IMR-90 (cell line): ENCODE measurements around the gene SCYGR4. TPM values are rescaled to one million over a fixed set of nuclear protein-coding genes. Genes with fewer than 3 reads are reported as not detected.

Experiments
- ATAC-seq: fragments of 200-7000 bp; cut with Tn5 transposase; 2 replicates; pipeline ENCODE4 v1.9.1; 2020; ENCODE audit warnings: low read depth, mild to moderate bottlenecking, moderate library complexity
- BruUV-seq: library from RNA; stranded (reverse); fragments of 400-500 nt; replicated peaks from 2 replicates; lab custom pipeline; 2021; lab: Mats Ljungman, UMichigan
- CTCF ChIA-PET: fragments of 300-600 bp; formaldehyde crosslinking; extraction: SDS; loops from one replicate; lab custom pipeline; 2021; ENCODE audit warnings: antibody characterized with exemption; lab: Yijun Ruan, JAX
- POLR2A ChIA-PET: fragments of 300-600 bp; sonication (Branson Sonifier 250); formaldehyde crosslinking; loops from one replicate; lab custom pipeline; 2022; ENCODE audit warnings: antibody characterized with exemption; ENCODE audit not compliant: unreplicated experiment; lab: Charles Lee
- DNase-seq: peaks from one replicate; pipeline ENCODE4 v3.0.0; 2013
- H2AFZ ChIP-seq: replicated peaks from 2 replicates; pipeline ENCODE3; 2013; ENCODE audit warnings: low read length, mild to moderate bottlenecking; ENCODE audit not compliant: poor library complexity
- H2AK5ac ChIP-seq: 2 replicates; pipeline ENCODE4 v1.6.1; 2013; ENCODE audit warnings: low read depth, low read length, inconsistent platforms
- H2AK9ac ChIP-seq: replicated peaks from 2 replicates; pipeline ENCODE3; 2013; ENCODE audit warnings: mild to moderate bottlenecking, low read depth, low read length, moderate library complexity; ENCODE audit not compliant: poor library complexity
- H2BK120ac ChIP-seq: 2 replicates; pipeline ENCODE4 v1.6.1; 2013; ENCODE audit warnings: low read depth, low read length, inconsistent platforms
- H2BK15ac ChIP-seq: 3 replicates; pipeline ENCODE4 v1.6.1; 2013; ENCODE audit warnings: low read depth, low read length, inconsistent platforms
- H2BK20ac ChIP-seq: 2 replicates; pipeline ENCODE4 v1.6.1; 2013; ENCODE audit warnings: low read depth, mild to moderate bottlenecking, inconsistent platforms, low read length, moderate library complexity
- H2BK5ac ChIP-seq: 2 replicates; pipeline ENCODE4 v1.6.1; 2013; ENCODE audit warnings: mild to moderate bottlenecking, low read depth, low read length, inconsistent platforms; ENCODE audit not compliant: poor library complexity, severe bottlenecking
- H3K14ac ChIP-seq: replicated peaks from 2 replicates; pipeline ENCODE4 v1.6.1; 2013; ENCODE audit warnings: low read depth, low read length, inconsistent platforms
- H3K18ac ChIP-seq: 2 replicates; pipeline ENCODE4 v1.6.1; 2013; ENCODE audit warnings: low read depth, low read length, control low read depth
- H3K23ac ChIP-seq: 2 replicates; pipeline ENCODE4 v1.6.1; 2013; ENCODE audit warnings: low read depth, low read length, inconsistent platforms
- H3K27ac ChIP-seq: 2 replicates; pipeline ENCODE4 v1.5.1; 2013; ENCODE audit warnings: mild to moderate bottlenecking, control low read depth, low read length; ENCODE audit not compliant: insufficient read depth
- H3K27me3 ChIP-seq: 2 replicates; pipeline ENCODE4 v1.6.1; 2013; ENCODE audit warnings: low read length; ENCODE audit not compliant: control insufficient read depth, insufficient read depth
- H3K36me3 ChIP-seq: 2 replicates; pipeline ENCODE4 v1.6.1; 2013; ENCODE audit warnings: low read length, mixed read lengths; ENCODE audit not compliant: control insufficient read depth, insufficient read depth
- H3K4ac ChIP-seq: 2 replicates; pipeline ENCODE4 v1.6.1; 2013; ENCODE audit warnings: low read depth, low read length, inconsistent platforms
- H3K4me1 ChIP-seq: 2 replicates; pipeline ENCODE4 v1.6.1; 2013; ENCODE audit warnings: low read length, mixed read lengths; ENCODE audit not compliant: control insufficient read depth, insufficient read depth
- H3K4me2 ChIP-seq: 2 replicates; pipeline ENCODE4 v1.6.1; 2013; ENCODE audit warnings: low read depth, mild to moderate bottlenecking, control low read depth, low read length, moderate library complexity
- H3K4me3 ChIP-seq: 2 replicates; pipeline ENCODE4 v1.5.1; 2013; ENCODE audit warnings: low read depth, mild to moderate bottlenecking, control low read depth, low read length, moderate library complexity; ENCODE audit not compliant: insufficient read depth
- H3K56ac ChIP-seq: 2 replicates; pipeline ENCODE4 v1.6.1; 2013; ENCODE audit warnings: low read length, inconsistent platforms; ENCODE audit not compliant: insufficient read depth; ENCODE audit errors: extremely low read depth
- H3K79me1 ChIP-seq, 2 experiments: 2 replicates each; pipeline ENCODE4 v1.6.1; 2013; ENCODE audit warnings: low read length in 2 of 2, inconsistent platforms in 1 of 2, low read depth in 1 of 2
- H3K9ac ChIP-seq: 2 replicates; pipeline ENCODE4 v1.6.1; 2013; ENCODE audit warnings: low read depth, low read length, control low read depth
- H3K9me1 ChIP-seq: 2 replicates; pipeline ENCODE4 v1.6.1; 2013; ENCODE audit warnings: low read length, inconsistent platforms; ENCODE audit not compliant: insufficient read depth
- H3K9me3 ChIP-seq: 2 replicates; pipeline ENCODE4 v1.6.1; 2013; ENCODE audit warnings: low read length; ENCODE audit not compliant: control insufficient read depth, insufficient read depth
- H4K20me1 ChIP-seq: 2 replicates; pipeline ENCODE4 v1.6.1; 2013; ENCODE audit warnings: low read length, inconsistent platforms; ENCODE audit not compliant: insufficient read depth
- H4K5ac ChIP-seq: 2 replicates; pipeline ENCODE4 v1.6.1; 2013; ENCODE audit warnings: mild to moderate bottlenecking, low read depth, low read length, control low read depth
- H4K8ac ChIP-seq, 2 experiments: 2 replicates each; pipeline ENCODE4 v1.6.1; 2013; ENCODE audit warnings: low read depth in 2 of 2, low read length in 2 of 2, control low read depth in 1 of 2, inconsistent platforms in 1 of 2
- H4K91ac ChIP-seq: 2 replicates; pipeline ENCODE4 v1.6.1; 2013; ENCODE audit warnings: low read depth, low read length, inconsistent platforms; ENCODE audit not compliant: insufficient read depth
- BHLHE40 ChIP-seq: fragments of 150-350 bp; IDR thresholded peaks from 2 replicates; pipeline ENCODE4 v1.6.1; 2016; ENCODE audit warnings: mild to moderate bottlenecking, low read depth, low read length
- CEBPB ChIP-seq: IDR thresholded peaks from 2 replicates; pipeline ENCODE4 v1.6.1; 2012; ENCODE audit warnings: low read depth, low read length, improper control_type of control experiment
- CHD1 ChIP-seq: IDR thresholded peaks from 2 replicates; pipeline ENCODE4 v1.6.1; 2012; ENCODE audit warnings: low read depth, low read length, improper control_type of control experiment
- FOS ChIP-seq: fragments of 150-350 bp; IDR thresholded peaks from 2 replicates; pipeline ENCODE4 v1.6.1; 2016; ENCODE audit warnings: low read depth, low read length
- MAFK ChIP-seq: IDR thresholded peaks from 2 replicates; pipeline ENCODE4 v1.6.1; 2012; ENCODE audit warnings: low read depth, low read length, improper control_type of control experiment
- MAZ ChIP-seq: IDR thresholded peaks from 2 replicates; pipeline ENCODE4 v1.6.1; 2012; ENCODE audit warnings: low read depth, mild to moderate bottlenecking, low read length, improper control_type of control experiment, moderate library complexity, borderline replicate concordance
- MXI1 ChIP-seq: IDR thresholded peaks from 2 replicates; pipeline ENCODE4 v1.6.1; 2012; ENCODE audit warnings: low read depth, mild to moderate bottlenecking, low read length, moderate library complexity, borderline replicate concordance
- NFE2L2 ChIP-seq: fragments of 150-350 bp; IDR thresholded peaks from 2 replicates; pipeline ENCODE4 v1.6.1; 2016; ENCODE audit warnings: low read depth, mild to moderate bottlenecking, low read length
- RAD21 ChIP-seq: IDR thresholded peaks from 2 replicates; pipeline ENCODE4 v1.6.1; 2012; ENCODE audit warnings: low read length, improper control_type of control experiment
- RCOR1 ChIP-seq: IDR thresholded peaks from 2 replicates; pipeline ENCODE4 v1.6.1; 2012; ENCODE audit warnings: mild to moderate bottlenecking, low read length, improper control_type of control experiment; ENCODE audit not compliant: insufficient replicate concordance
- RFX5 ChIP-seq: IDR thresholded peaks from 2 replicates; pipeline ENCODE4 v1.8.0; 2012; ENCODE audit warnings: low read depth, mild to moderate bottlenecking, low read length, moderate library complexity
- SMC3 ChIP-seq: fragments of 150-350 bp; IDR thresholded peaks from 2 replicates; pipeline ENCODE4 v1.6.1; 2016; ENCODE audit warnings: low read depth, mild to moderate bottlenecking, antibody characterized with exemption, low read length, moderate library complexity
- WGBS, 2 experiments: methylation state at CpG; one replicate each; pipeline versions ENCODE4 v1.1.5 to v1.1.7; 2013; ENCODE audit warnings: missing lambda C conversion rate in 2 of 2; ENCODE audit not compliant: insufficient read length in 1 of 2; ENCODE audit errors: extremely low coverage in 2 of 2; 5-methylcytosine and 5-hydroxymethylcytosine counted together
- dilution Hi-C: fragments of 300-500 bp; cut with HindIII; formaldehyde crosslinking; loops from one replicate; pipeline ENCODE4 v1.14.3; 2018; ENCODE audit warnings: low sequenced_read_pairs; ENCODE audit not compliant: unreplicated experiment
- in situ Hi-C: fragments of 300-500 bp; cut with MboI; formaldehyde crosslinking; loops from 3 replicates; pipeline ENCODE4 v1.14.3; 2019; ENCODE audit warnings: low sequenced_read_pairs, inconsistent platforms, mixed read lengths
- intact Hi-C: fragments of 100-400 bp; cut with micrococcal nuclease; formaldehyde crosslinking; loops from 2 replicates; pipeline ENCODE4 v1.10.0; 2022
- polyA plus RNA-seq, 3 experiments: library from polyadenylated mRNA; depleted of rRNA; stranded (reverse); fragments of >200 nt; gene quantifications; 2 replicates each; pipeline ENCODE4 v1.2.3, GENCODE V29; 2012; ENCODE audit warnings: low replicate concordance in 1 of 3
- total RNA-seq: library from RNA; depleted of rRNA; stranded (reverse); fragments of >200 nt; gene quantifications from 2 replicates; pipeline ENCODE4 v1.2.3, GENCODE V29; 2012
- TF ChIP-seq, protein P1 (sequence below): conservative IDR thresholded peaks from 2 replicates; pipeline ENCODE4 v1.5.1; 2012; ENCODE audit warnings: mild to moderate bottlenecking, low read depth, low read length, improper control_type of control experiment
- TF ChIP-seq, protein P2 (sequence below): fragments of 150-350 bp; IDR thresholded peaks from 2 replicates; pipeline ENCODE4 v1.6.1; 2016; ENCODE audit warnings: low read depth, mild to moderate bottlenecking, low read length, moderate library complexity, borderline replicate concordance

SCYGR4 gene
- total and polyA plus RNA-seq, 2 of the 4 experiments (the other 2 are of a cell fraction) = not detected

GRCh38 chr2:227626580-227627151, 9.4 kb downstream of the SCYGR4 start:
- Histone ChIP-seq H3K9me3 (no peaks in the 10 kb centered on the region), H3K4me2 (no peak overlapping the region), H3K14ac (no peak overlapping the region), H3K36me3 (no peaks in the 10 kb centered on the region), H2BK20ac (no peak overlapping the region), H2AFZ (no peak overlapping the region), H3K4me3 (no peak overlapping the region), H3K27ac (no peak overlapping the region), H3K4me1 (peaks cover 1% of the 10 kb centered on the region; the same call in 1 of the 2 replicates), H4K91ac (no peak overlapping the region), H3K27me3 (no peaks in the 10 kb centered on the region), H2BK15ac (no peak overlapping the region), H3K9me1 (no peaks in the 10 kb centered on the region), H3K4ac (no peak overlapping the region), H2AK5ac (no peak overlapping the region), H3K9ac (no peak overlapping the region), H3K56ac (no peak overlapping the region), H3K23ac (no peak overlapping the region), H3K18ac (no peak overlapping the region), H3K79me1 (no peaks in the 10 kb centered on the region), H2BK120ac (no peak overlapping the region), H2AK9ac (no peak overlapping the region), H4K20me1 (no peaks in the 10 kb centered on the region), H4K5ac (no peak overlapping the region), H4K8ac (no peak overlapping the region), H2BK5ac (no peak overlapping the region)
- ChIA-PET POLR2A (no interaction called here), CTCF (no interaction called here)
- no TSS peak for BruUV-seq
- no peak for TF ChIP-seq SMC3
- TF ChIP-seq, protein P1, sequence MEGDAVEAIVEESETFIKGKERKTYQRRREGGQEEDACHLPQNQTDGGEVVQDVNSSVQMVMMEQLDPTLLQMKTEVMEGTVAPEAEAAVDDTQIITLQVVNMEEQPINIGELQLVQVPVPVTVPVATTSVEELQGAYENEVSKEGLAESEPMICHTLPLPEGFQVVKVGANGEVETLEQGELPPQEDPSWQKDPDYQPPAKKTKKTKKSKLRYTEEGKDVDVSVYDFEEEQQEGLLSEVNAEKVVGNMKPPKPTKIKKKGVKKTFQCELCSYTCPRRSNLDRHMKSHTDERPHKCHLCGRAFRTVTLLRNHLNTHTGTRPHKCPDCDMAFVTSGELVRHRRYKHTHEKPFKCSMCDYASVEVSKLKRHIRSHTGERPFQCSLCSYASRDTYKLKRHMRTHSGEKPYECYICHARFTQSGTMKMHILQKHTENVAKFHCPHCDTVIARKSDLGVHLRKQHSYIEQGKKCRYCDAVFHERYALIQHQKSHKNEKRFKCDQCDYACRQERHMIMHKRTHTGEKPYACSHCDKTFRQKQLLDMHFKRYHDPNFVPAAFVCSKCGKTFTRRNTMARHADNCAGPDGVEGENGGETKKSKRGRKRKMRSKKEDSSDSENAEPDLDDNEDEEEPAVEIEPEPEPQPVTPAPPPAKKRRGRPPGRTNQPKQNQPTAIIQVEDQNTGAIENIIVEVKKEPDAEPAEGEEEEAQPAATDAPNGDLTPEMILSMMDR = no peak
- no peak for TF ChIP-seq FOS
- TF ChIP-seq MAFK = no peak
- TF ChIP-seq NFE2L2 = no peak
- no peak for TF ChIP-seq BHLHE40
- TF ChIP-seq CHD1 = no peak
- TF ChIP-seq CEBPB = no peak
- TF ChIP-seq MAZ = no peak
- no peak for TF ChIP-seq MXI1
- TF ChIP-seq RAD21 = no peak
- TF ChIP-seq, protein P2, sequence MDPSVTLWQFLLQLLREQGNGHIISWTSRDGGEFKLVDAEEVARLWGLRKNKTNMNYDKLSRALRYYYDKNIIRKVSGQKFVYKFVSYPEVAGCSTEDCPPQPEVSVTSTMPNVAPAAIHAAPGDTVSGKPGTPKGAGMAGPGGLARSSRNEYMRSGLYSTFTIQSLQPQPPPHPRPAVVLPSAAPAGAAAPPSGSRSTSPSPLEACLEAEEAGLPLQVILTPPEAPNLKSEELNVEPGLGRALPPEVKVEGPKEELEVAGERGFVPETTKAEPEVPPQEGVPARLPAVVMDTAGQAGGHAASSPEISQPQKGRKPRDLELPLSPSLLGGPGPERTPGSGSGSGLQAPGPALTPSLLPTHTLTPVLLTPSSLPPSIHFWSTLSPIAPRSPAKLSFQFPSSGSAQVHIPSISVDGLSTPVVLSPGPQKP = no peak
- no peak for TF ChIP-seq RCOR1
- TF ChIP-seq RFX5 = no peak
- ATAC-seq (no peak), DNase-seq (peak; percentile 30)
- dilution Hi-C loops (no loop called here), intact Hi-C loops (no loop called here), in situ Hi-C loops (no loop called here)
- WGBS, 2 experiments = no CpG with 5 or more reads among the region's 10 CpGs
